ENCODE data around the gene MCM5.

- TF ChIP-seq CTCF (conservative IDR thresholded peaks at IDR 0.05 in 1 of 2, IDR thresholded peaks at IDR 0.05 in 1 of 2; ENCODE audit: extremely low read depth in 1 of 2, insufficient read depth in 1 of 2, low read depth in 1 of 2, low read length in 2 of 2): no peak
- TF ChIP-seq EZH2 (IDR thresholded peaks at IDR 0.05; ENCODE audit: borderline replicate concordance, low read length): no peak
Observed at GRCh38 chr22:35373781-35374180, 26.2 kb upstream of the MCM5 start.

Measured in mammary epithelial cell (primary cell).